Thyroid gland (tissue), 4 donors: ENCODE data around the gene HLF.

Experiments
- POLR2A ChIP-seq, 2 donors: fragments of 450-650 bp; IDR thresholded peaks; one replicate each; pipeline ENCODE4 v1.6.1; 2017; ENCODE audit warnings: antibody characterized with exemption in 2 of 2, mild to moderate bottlenecking in 2 of 2, moderate library complexity in 1 of 2
- TF ChIP-seq, protein P1 (sequence below), 6 experiments: fragments of 200-600 bp in 3 of 6; fragments of 450-650 bp in 3 of 6; sonication (generic) in 3 of 6; IDR thresholded peaks; one replicate each; pipeline ENCODE4 v1.5.1; 2016 to 2019; ENCODE audit warnings: antibody characterized with exemption in 6 of 6, mild to moderate bottlenecking in 2 of 6, inconsistent platforms in 1 of 6, moderate library complexity in 1 of 6

DNA sequence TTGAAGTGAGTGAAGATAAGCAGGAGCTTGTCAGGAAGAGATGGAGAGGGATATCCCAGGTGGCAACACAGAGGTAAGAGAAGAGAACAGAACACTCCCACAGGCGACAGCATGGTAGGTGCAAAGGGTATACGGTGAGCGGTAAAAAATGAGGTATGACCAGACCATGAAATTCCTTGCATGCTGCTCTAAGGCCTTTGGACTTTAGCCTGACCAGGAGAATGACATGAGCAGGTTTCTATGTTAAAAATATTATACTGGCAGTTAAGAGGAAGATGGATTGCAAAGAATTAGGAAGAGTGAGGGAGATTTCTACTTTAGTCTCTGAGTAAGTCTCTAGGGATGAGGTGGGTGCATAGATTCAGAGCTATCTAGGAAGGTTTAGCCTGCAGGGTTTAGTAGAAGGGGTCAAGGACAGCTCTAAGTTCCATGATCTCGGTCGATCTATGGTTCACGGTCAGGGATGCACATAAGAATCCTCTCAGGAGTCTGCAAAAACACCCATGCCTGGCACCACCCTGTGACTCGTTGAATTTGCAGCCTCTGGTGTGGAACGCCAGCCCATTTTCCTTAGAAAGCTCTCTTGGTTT, 65.7 kb downstream of the HLF start:
- no peak for TF ChIP-seq POLR2A (IDR thresholded peaks at IDR 0.05)
- TF ChIP-seq, protein P1, sequence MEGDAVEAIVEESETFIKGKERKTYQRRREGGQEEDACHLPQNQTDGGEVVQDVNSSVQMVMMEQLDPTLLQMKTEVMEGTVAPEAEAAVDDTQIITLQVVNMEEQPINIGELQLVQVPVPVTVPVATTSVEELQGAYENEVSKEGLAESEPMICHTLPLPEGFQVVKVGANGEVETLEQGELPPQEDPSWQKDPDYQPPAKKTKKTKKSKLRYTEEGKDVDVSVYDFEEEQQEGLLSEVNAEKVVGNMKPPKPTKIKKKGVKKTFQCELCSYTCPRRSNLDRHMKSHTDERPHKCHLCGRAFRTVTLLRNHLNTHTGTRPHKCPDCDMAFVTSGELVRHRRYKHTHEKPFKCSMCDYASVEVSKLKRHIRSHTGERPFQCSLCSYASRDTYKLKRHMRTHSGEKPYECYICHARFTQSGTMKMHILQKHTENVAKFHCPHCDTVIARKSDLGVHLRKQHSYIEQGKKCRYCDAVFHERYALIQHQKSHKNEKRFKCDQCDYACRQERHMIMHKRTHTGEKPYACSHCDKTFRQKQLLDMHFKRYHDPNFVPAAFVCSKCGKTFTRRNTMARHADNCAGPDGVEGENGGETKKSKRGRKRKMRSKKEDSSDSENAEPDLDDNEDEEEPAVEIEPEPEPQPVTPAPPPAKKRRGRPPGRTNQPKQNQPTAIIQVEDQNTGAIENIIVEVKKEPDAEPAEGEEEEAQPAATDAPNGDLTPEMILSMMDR (IDR thresholded peaks at IDR 0.05), result no peak
